C1 segment of cervical spinal cord (tissue), 14 donors: ENCODE measurements around the gene GNS.
A peak's percentile ranks its signal among the peaks of the same experiment; 100 is the strongest.
"Not testable (repeated sequence)": the region's sequence is repeated elsewhere in the genome, so short reads cannot be mapped to it uniquely, and the experiment has no call there.

Experiments used
- DNase-seq, 14 donors: peaks; one replicate each; lab custom pipeline; 2025; lab: John Stamatoyannopoulos, UW

GNS gene

DNA sequence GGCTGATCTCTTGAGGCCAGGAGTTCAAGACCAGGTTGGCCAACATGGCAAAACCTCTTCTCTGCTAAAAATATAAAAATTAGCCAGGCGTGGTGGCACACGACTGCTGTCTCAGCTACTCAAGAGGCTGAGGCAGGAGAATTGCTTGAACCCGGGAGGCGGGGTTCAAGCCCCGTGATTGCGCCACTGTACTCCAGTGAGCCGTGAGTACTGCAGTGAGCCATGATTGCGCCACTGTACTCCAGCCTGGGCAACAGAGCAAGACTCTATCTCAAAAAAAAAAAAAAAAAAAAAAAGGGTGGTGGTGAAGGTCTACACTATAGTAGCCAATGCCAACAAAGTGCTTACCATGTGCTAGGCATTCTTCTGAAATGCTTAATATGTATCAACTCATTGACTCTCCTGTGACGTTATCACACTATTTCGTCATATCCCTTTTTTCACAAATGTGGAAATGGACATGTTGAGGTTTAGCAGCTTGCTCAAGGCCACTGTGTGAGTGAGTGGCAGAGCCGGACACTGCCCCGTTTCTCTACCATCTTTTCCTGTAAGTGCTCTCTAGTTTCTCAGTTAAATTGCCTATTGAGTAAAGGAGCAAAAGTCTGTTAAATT, 59.6 kb downstream of the GNS start:
- no peak for DNase-seq

DNA sequence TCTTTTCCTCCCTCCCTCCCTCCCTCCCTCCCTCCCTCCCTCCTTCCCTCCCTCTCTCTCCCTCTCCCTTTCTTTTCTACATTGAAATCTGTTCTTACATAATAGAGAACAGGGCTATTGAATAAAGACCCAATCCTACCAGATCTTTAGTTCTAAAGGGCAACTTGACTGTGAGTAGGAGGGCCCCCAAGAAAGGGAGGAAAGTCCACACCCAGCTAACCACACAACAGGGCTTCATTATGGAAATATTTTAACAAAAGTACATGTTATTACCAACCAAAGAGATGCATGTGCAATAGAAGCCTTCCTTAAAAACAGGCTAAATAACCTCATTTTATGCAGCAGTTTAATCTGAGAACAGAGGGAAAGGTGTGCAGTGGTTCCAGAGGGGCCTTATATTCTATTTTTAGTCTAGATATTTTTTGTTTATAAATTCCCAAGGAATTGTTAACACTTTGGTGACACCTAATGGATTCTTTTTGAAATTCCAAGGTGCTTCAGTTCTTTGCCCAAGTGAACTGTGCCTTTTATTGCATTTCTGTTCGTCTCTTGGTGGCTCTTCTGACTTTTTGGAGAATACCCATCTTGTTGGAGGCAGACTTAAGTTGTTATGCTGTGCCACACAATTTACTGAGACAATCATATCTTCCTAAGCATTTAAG, 63.0 kb downstream of the GNS start:
- DNase-seq = no peak

DNA sequence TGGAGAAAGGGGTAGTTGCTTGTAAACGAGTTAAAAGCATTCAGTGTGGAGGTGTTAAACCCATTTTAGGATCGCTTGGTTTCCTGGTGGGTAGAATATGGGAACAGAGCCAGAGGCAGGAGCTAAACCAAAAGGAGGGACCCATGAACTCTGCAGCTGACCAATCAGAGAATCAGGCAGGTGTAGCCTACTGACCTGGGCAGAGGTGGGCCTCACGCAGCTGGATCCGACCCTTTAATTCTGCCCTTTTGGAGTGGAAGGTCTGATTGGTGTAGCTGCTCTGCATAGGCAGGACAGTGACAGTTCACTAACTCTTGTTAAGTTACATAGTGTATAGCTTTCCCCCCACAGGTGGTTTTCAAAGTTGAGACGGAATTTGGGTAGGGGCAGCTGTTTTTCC, 63.7 kb downstream of the GNS start:
- no peak for DNase-seq

DNA sequence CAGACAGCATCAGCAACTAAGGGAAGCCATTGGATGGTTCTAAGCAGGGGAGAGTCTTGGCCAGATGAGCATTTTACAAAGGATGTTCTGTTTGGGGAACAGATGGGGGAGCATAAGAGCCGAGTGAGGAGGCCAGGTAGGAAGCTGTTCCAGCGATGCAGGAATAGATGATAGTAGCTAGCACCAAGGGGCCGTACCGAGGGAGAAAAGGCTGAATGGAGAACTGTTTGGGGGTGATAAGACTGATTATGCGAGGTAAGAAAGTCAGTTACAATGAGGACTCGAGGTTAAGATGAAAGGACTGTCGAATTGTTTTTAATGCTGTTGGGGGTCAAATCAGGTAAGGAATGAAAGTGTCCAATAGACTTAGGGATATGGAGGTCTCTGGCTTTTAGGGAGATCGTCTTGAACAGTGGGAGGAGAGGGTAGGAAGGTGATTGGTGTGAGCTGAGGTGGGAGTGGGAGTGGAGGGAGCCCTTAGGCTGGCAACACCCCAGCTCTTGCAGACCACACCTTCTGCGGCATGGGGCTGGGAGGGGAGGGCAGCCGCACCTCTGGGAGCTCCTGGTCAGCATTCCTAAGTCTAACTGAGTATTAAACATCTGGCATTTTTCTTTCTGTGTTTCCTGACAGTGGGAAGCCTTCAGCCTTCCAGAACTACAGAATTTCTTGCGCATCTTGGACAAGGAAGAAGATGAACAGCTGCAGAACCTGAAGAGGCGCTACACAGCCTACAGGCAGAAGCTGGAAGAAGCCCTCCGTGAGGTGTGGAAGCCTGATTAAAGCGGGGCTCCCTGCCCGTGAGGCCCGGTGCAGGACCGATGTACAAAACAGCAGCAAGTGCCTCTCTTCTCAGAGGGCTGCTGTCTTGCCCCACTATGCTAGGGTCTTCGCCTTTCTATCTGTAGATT, 64.8 kb downstream of the GNS start:
- DNase-seq = no peak

DNA sequence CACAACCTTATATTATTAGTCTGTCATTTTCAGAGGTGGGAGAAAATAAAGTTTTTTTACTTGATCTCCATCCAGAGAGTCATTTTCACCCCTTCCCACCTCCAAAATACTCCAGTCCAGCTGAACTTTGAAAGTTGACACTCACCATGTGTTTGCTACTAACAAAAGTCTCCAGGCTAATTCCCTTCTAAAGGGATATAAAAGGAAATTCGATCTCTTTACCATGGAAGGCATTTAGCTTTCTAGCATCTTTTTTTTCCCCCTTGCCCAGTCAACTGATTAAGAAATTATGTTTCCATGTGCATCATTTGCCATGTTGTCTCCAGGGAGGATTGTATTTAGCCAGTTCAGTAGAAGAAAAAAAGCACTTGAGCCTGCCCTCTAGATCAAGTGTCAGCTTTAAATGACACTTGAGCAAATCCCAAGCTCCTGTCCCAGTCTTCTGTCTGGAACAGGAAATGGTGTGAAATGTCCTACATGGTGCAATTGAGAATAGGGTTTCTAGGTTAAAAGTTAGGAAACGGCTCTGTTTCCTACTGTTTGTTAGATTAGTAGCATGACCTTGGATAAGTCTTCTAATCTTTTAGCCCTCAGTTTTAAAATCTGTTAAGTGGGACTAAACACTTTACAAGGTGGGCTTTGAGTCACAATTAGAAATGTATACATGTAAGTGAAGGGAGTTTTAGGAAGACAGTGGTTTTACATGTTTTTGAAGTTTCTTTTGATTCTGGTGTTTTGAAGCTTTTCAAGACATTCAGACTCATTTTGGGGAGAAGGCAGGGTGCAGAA, 67.2 kb downstream of the GNS start:
- no peak for DNase-seq

DNA sequence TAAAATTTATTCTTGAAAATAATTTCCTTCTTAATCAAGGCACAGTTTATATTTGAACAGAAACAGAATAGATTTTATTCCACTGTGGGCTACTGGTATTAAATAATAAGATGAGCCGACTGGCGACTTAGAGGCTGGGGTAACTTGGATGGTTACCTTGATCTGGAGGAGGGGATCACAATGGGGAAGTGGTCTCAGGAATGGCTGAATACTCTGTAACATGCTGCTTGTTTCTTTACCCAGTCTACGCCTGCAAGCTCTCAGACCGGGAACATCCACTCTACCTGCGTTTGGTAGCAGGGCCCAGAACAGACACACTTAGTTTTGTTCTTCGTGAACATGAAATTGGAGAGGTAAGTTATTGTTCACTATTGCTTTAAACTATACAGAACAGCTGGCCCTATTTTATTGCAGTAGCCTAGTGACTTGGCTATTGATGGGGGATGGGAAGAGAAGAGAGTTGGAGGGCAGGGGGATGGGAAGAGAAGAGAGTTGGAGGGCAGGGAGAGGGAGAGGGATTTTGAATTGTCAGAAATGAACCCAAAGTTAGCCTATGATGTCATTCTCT, 67.9 kb downstream of the GNS start:
- no peak for DNase-seq

DNA sequence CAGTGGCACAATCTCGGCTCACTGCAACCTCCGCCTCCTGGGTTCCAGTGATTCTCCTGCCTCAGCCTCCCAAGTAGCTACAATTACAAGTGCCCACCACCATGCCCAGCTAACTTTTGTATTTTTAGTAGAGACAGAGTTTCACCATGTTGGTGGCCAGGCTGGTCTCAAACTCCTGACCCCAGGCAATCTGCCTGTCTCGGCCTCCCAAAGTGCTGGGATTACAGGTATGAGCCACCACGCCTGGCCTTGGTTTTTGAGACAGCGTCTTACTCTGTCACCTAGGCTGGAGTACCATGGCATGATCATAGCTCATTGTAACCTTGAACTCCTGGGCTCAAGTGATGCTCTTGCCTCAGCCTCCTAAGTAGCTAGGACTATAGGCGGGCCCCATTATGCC, 69.0 kb downstream of the GNS start:
- DNase-seq = not testable (repeated sequence)

DNA sequence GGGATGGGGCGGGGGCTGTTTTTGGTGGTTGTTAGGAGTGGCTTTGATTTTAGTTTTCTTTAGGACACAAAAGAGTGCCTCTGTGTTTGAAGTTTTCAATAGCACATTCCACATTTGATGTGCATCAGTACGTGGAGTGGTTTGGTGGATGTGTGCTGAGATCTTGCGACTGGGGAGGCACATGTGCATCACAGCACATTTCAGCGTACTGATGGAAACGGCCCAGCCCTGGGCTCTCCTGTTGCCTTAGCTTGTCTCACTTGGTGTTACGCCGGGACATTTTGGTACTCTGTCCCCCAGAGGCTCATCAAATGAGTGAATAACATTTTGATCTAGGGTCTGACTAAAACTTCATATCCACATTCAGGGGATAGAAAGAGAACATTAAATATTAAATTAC, 70.5 kb downstream of the GNS start:
- DNase-seq = no peak

DNA sequence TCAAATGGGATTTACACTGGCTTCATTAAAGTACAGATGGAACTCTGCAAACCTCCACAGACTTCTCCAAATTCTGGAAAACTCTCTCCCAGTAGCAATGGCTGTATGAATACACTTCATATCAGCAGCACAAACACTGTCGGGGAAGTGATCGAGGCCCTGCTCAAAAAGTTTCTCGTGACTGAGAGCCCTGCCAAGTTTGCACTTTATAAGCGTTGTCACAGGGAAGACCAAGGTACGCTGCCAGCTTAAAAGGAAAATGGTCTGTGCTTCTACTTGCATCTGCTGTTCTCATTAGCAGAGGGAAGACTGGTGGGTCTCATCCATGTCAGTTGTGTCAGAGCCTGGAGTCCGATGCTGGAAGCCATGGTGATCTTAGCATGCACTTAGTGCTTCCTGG, 71.0 kb downstream of the GNS start:
- no peak for DNase-seq

DNA sequence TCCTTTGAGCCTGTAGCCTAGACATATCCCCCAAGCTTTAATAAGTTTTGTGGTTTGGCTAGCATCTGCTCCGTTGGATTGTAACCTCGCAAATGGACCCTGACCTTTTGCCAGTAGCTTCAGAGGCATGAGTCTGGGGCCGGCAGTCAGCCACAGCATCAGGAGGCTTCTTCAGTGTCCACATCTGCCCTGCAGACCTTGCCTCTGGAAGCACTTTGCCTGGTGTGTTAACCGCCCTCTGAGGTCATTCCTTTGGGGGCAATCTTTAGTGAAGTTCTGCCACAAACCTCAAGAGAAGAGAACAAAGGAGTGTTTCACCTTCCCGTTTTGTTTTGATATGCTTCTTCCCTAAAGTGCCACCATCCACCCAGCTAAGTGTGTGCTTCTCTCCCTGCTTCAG, 71.4 kb downstream of the GNS start:
- no peak for DNase-seq

DNA sequence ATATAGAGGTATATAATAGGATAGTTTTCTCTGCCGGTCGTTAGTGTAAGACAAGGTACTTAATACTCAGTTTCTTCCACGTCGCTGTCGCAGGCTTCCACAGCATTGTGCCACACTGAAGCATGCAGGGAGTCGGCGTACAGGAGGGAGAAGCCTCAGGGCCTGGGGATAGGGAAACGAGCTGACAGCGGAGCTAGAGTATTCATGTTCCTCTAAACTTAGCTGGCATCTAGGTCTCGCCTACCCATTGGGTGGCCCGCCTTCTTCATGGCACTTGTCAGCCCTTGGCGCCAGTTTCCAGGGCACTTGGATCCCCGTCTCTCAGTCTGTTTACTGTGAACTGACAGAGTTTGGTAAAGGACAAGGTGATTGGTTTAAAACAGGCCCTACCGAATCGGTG, 73.6 kb downstream of the GNS start:
- no peak for DNase-seq

DNA sequence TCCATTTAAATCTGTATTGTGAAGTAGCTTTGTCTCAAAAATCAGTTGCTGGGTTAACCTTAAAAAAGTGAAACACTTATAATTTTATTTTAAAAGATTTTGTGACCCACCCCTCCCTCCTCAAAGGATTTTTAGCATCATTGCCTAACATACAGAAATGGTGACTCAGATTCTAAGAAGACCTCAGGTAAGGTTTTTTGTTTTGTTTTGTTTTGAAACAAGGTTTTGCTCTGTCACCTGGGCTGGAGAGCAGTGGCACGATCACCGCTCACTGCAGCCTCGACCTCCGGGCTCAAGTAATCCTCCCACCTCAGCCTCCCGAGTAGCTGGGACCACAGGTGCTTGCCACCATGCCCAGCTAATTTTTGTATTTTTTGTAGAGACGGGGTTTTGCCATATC, 74.2 kb downstream of the GNS start:
- DNase-seq = no peak

DNA sequence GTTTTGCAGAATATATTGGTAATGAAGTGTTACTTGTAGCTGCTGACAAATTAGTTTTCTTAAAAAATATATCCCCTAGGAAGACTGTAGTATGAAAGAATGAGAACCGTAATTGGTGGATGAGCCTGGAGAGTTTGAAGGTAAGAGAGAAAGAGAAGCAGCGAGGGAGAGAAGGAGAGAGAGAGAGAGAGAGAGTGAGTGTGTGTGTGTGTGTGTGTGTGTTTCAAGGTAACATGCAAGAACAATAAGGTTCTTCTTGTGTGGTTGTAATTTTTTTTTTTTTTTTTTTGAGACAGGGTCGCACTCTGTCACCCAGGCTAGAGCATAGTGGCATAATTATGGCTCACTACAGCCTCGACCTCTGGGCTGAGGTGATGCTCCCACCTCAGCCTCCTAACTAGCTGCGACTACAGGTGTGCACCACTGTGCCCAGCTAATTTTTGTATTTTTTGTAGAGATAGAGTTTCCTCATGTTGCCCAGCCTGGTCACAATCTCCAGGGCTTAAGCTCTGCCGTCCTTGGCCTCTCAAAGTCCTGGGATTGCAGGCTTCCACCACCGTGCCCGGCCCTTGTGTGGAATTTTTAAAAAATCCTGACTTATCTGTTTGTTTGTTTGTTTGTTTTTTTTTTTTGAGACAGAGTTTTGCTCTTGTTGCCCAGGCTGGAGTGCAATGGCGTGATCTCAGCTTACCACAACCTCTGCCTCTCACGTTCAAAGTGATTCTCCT, 75.2 kb downstream of the GNS start:
- DNase-seq = no peak

DNA sequence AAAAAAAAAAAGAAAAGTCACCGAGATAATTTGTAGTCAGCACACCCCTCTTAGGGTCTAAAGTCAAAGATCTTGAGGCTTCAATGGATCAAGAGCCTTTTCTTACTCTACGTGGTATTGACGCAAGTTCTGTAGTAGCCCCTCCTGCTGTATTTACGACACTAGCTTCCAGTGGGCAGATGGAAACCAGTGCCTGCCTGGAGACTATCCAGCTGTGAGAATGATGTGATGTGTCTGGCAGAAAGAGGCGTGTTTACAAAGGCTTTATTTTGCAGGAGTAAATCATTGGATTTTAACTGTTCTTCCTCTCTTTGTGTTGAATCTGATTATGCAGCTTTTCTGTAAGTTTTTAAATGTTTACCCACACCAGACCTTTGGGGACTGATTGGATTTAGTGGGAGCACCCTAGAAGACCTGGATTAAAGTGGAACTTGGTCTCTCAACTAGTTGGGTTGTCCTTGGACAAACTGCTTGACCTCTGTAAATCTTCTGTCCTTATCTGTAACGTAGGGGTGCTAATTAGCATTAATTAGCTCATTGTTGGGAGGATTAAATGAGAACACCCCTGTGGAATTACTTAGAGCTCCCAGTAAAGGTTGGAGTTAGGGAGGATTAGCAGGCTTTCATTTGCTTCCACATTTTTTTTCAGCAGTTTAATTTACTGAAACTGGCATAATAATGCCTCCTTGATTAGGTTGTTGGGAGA, 76.5 kb downstream of the GNS start:
- no peak for DNase-seq

DNA sequence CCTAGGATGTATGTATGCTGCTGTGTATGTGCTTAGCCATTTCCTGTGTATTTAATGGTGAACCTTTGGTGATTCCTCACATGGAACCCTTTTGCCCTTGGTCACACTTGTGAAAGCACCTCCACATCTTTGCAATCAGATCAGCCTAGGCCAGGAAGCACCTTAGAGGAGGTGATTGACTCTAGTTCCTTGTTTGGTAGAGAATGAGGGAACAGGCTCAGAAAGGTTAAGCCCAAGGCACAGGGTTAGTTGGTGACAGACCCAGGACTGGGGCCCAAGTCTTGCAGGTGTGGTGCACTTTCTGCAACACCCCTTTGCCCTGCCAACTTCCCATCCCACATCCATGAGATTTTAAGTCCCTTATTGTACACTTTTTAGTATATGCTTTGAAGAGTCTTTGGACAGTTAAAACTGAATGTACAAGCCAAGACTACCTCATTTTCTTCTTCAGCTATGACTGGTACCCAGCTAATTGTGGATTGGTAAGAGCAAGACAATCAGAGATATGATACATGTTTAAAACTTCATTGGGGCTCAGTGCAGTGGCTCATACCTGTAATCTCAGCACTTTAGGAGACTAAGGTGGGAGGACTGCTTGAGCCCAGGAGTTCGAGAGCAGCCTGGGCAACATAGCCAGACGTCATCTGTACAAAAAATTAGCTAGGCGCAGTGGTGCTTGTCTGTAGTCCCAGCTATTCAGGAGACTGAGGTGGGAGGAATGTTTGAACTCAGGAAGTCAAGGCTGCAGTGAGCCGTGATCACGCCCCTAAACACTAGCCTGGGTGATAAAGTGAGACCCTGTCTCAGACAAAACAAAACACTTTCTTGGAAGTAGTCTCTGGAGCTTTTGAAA, 77.8 kb downstream of the GNS start:
- DNase-seq = no peak

DNA sequence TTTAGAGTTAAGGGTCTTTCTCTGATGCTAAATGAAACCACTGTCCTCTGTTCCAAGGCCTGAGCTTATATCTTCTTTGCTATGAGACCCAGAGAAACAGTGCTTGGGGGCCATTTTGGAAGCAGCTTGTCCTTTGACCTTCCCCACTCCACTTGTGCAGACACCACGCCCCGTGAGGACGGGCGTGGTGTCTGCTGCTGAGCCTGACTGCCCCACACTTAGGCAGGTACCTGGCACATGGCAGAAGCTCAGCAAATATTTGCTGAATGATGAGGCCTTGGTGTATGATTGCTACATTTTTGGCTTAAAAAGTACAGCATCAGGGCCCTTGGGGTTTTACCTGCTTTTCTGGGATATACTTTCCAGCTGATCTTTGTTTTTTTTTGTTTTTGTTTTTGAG, 79.0 kb downstream of the GNS start:
- no peak for DNase-seq

DNA sequence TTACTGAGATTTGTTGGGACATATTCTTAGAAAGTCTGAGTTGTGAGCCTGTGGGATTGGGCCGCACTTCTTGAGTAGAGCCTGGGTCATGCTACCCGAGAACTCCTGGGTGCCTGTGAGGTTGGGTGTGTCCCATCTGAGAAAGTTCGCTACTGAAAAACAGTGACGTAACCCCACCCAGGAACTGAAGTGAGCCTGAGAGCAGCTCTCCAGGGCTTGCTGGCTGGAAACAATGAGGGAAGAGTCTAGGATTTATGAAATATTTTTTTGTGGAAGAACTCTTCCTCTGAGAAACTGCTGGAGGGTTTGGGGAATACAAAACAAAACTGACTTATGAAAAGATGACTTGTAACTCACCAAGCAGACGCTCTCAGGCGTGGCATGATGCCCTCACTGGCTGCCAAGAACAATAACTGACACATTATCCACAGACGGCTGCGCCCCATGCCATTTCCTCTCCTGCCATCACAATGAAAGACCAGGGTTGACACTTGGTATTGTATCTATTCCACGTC, 79.7 kb downstream of the GNS start:
- DNase-seq = peak in 4 of 14 donors; percentile 2 to 16 (median 8)

DNA sequence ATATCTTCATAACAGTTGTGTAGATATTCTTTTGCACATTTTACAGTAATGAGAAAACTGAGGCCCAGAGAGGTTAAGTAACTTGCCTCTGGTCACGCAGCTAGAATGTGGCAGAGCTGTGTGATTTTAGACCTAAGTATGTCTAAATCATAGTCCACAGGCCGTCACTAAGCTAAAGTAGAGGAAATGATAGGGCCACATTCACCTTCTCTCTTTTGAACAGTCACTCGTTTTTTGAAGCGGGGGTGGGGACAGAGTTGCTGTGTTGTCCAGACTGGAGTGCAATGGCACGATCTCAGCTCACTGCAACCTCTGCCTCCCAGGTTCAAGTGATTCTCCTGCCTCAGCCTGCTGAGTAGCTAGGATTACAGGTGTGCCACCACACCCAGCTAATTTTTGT, 80.4 kb downstream of the GNS start:
- DNase-seq = no peak

DNA sequence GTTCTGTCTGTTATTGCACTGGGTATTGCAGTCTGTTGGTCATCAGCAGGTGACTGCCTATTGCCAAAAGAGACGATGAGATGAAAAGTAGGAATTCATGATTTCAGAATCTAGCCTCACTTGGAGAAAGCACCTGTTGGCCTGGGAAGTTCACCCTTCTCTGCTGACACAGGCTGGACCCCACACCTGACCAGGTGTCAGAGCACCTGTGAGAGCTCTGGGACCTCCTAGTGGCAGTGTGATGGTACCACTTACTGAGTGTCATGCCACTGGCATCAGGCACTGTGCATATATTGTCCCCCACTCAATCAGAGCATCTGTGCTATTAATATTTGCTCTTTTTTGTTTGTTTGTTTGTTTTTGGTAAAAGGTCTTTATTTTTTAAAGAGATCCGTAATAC, 81.0 kb downstream of the GNS start:
- DNase-seq = no peak
